HepG2 (cell line): Measurements from ENCODE around the gene TEDC1. TPM values are rescaled to one million over a fixed set of nuclear protein-coding genes. Genes with fewer than 3 reads are reported as not detected.

Experiments used
- ARNT ChIP-seq: fragments of 450-650 bp; IDR thresholded peaks from 2 replicates; pipeline ENCODE4 v1.6.1; 2017
- CEBPZ ChIP-seq: IDR thresholded peaks from 2 replicates; pipeline ENCODE4 v1.6.1; 2012; ENCODE audit warnings: low read length, improper control_type of control experiment
- DMAP1 ChIP-seq: IDR thresholded peaks from 2 replicates; pipeline ENCODE4 v1.6.1; 2016
- GATAD1 ChIP-seq: IDR thresholded peaks from 2 replicates; pipeline ENCODE4 v1.6.1; 2016; ENCODE audit warnings: missing genetic modification reagents, missing compliant biosample characterization
- KDM1A ChIP-seq: IDR thresholded peaks from 2 replicates; pipeline ENCODE4 v1.6.1; 2016; ENCODE audit warnings: missing compliant biosample characterization
- KLF12 ChIP-seq: sonication (generic); formaldehyde crosslinking; IDR thresholded peaks from 2 replicates; pipeline ENCODE4 v1.4.0; 2020; ENCODE audit warnings: missing genetic modification reagents, borderline replicate concordance
- KLF15 ChIP-seq: sonication (generic); formaldehyde crosslinking; IDR thresholded peaks from 2 replicates; pipeline ENCODE4 v1.8.1; 2023; ENCODE audit warnings: borderline replicate concordance, mild to moderate bottlenecking, inconsistent platforms, missing genetic modification reagents, mixed read lengths
- LBX2 ChIP-seq: sonication (generic); formaldehyde crosslinking; IDR thresholded peaks from 2 replicates; pipeline ENCODE4 v1.5.0; 2020; ENCODE audit warnings: missing genetic modification reagents, mild to moderate bottlenecking, borderline replicate concordance
- MEF2D ChIP-seq: sonication (generic); formaldehyde crosslinking; IDR thresholded peaks from 2 replicates; pipeline ENCODE4 v1.5.1; 2020; ENCODE audit warnings: mild to moderate bottlenecking, missing genetic modification reagents
- MIXL1 ChIP-seq: IDR thresholded peaks from 2 replicates; pipeline ENCODE4 v1.6.1; 2016
- PHF5A ChIP-seq: IDR thresholded peaks from one replicate; pipeline ENCODE4 v1.6.1; 2018; ENCODE audit warnings: low read depth, missing genetic modification reagents; ENCODE audit not compliant: unreplicated experiment
- RBFOX2 ChIP-seq: fragments of 200-400 bp; formaldehyde crosslinking; IDR thresholded peaks from 2 replicates; pipeline ENCODE4 v1.6.1; 2017; ENCODE audit warnings: low read depth, mild to moderate bottlenecking, low read length
- THAP7 ChIP-seq: sonication (generic); formaldehyde crosslinking; IDR thresholded peaks from 2 replicates; pipeline ENCODE4 v1.8.1; 2023; ENCODE audit warnings: mild to moderate bottlenecking, missing genetic modification reagents
- XBP1 ChIP-seq: sonication (generic); formaldehyde crosslinking; IDR thresholded peaks from 2 replicates; pipeline ENCODE4 v1.5.0; 2020; ENCODE audit warnings: missing genetic modification reagents
- ZBTB46 ChIP-seq: sonication (generic); formaldehyde crosslinking; IDR thresholded peaks from 2 replicates; pipeline ENCODE4 v1.4.0; 2020; ENCODE audit warnings: mild to moderate bottlenecking, missing genetic modification reagents, borderline replicate concordance
- ZC3H13 ChIP-seq: sonication (generic); formaldehyde crosslinking; IDR thresholded peaks from 2 replicates; pipeline ENCODE4 v1.8.1; 2023; ENCODE audit warnings: mild to moderate bottlenecking, missing genetic modification reagents, moderate library complexity
- ZKSCAN5 ChIP-seq: sonication (generic); formaldehyde crosslinking; IDR thresholded peaks from 2 replicates; pipeline ENCODE4 v1.5.1; 2020; ENCODE audit warnings: mild to moderate bottlenecking, missing genetic modification reagents
- ZNF138 ChIP-seq: sonication (generic); formaldehyde crosslinking; IDR thresholded peaks from 2 replicates; pipeline ENCODE4 v1.5.0; 2020; ENCODE audit warnings: mild to moderate bottlenecking, low read depth, missing genetic modification reagents
- ZNF232 ChIP-seq: sonication (generic); formaldehyde crosslinking; IDR thresholded peaks from 2 replicates; pipeline ENCODE4 v1.4.0; 2020; ENCODE audit warnings: missing genetic modification reagents, borderline replicate concordance
- ZNF441 ChIP-seq: sonication (generic); formaldehyde crosslinking; IDR thresholded peaks from 2 replicates; pipeline ENCODE4 v1.7.0; 2021; ENCODE audit warnings: missing genetic modification reagents, borderline replicate concordance
- ZNF597 ChIP-seq: sonication (generic); formaldehyde crosslinking; IDR thresholded peaks from 2 replicates; pipeline ENCODE4 v1.5.0; 2020; ENCODE audit warnings: missing genetic modification reagents
- ZNF724P ChIP-seq: sonication (generic); formaldehyde crosslinking; IDR thresholded peaks from 2 replicates; pipeline ENCODE4 v1.8.0; 2022; ENCODE audit warnings: missing genetic modification reagents, borderline replicate concordance
- polyA plus RNA-seq, 8 experiments: library from polyadenylated mRNA; depleted of rRNA in 3 of 8; stranded (reverse) in 7 of 8; unstranded in 1 of 8; fragments of >200 nt; fragmentation: Illumina TruSeq in 4 of 8; extraction: Trizol in 4 of 8; gene quantifications; 2 replicates each; pipeline versions ENCODE4 v1.2.1 to v1.2.3, GENCODE V29; 2011 to 2016; ENCODE audit warnings: low read depth in 4 of 8, missing spikeins in 1 of 8, mixed read lengths in 1 of 8; ENCODE audit not compliant: insufficient read depth in 1 of 8
- total RNA-seq, 5 experiments: library from RNA; depleted of rRNA; stranded (reverse); fragments of >200 nt; fragmentation: Illumina TruSeq; extraction: Trizol; gene quantifications; 2 replicates each; pipeline ENCODE4 v1.2.3, GENCODE V29; 2016; ENCODE audit warnings: low read depth in 1 of 5

TEDC1 gene
- total and polyA plus RNA-seq, 2 of the 13 experiments (the other 11 are each of a cell fraction or from before 2014, with no cell fraction given) = 5.7 to 27.4 TPM

GRCh38 chr14:105499256-105500035 lies 8.4 kb downstream of the TEDC1 start (continued):
- TF ChIP-seq ZNF597 (CRISPR knock-in tag) (no peak), ZNF441 (CRISPR knock-in tag) (0 out of 2 replicates have a peak, but pooled peaks have one; percentile 43), KDM1A (CRISPR knock-in tag) (no peak), CEBPZ (no peak), KLF15 (CRISPR knock-in tag) (0 out of 2 replicates have a peak, but pooled peaks have one; percentile 74), ZC3H13 (CRISPR knock-in tag) (peak; percentile 84; the same call in 1 of the 2 replicates), MEF2D (CRISPR knock-in tag) (no peak; the same call in 1 of the 2 replicates), XBP1 (no peak), MIXL1 (CRISPR knock-in tag) (peak; percentile 45), LBX2 (no peak; the same call in 1 of the 2 replicates), ZNF724P (CRISPR knock-in tag) (peak; percentile 82; the same call in 1 of the 2 replicates), ZBTB46 (CRISPR knock-in tag) (peak; percentile 92), ARNT (no peak), ZNF138 (CRISPR knock-in tag) (no peak; the same call in 1 of the 2 replicates), PHF5A (peak; percentile 65), ZKSCAN5 (no peak), KLF12 (0 out of 2 replicates have a peak, but pooled peaks have one; percentile 60), RBFOX2 (peak; percentile 85), ZNF232 (CRISPR knock-in tag) (peak; percentile 34; the same call in 1 of the 2 replicates), THAP7 (CRISPR knock-in tag) (peak; percentile 40; the same call in 1 of the 2 replicates), DMAP1 (CRISPR knock-in tag) (peak; percentile 77), GATAD1 (peak; percentile 60; the same call in 1 of the 2 replicates)
